Hepatocyte (in vitro differentiated cells): ENCODE results near the gene CNNM4.

Source experiments
- CTCF ChIP-seq: fragments of 200-600 bp; sonication (generic); IDR thresholded peaks from 2 replicates; pipeline ENCODE4 v1.5.1; 2016; ENCODE audit warnings: antibody characterized with exemption, mild to moderate bottlenecking; ENCODE audit not compliant: poor library complexity
- EZH2 ChIP-seq: fragments of 200-600 bp; sonication (generic); IDR thresholded peaks from 2 replicates; pipeline ENCODE4 v1.6.1; 2016; ENCODE audit warnings: antibody characterized with exemption, mild to moderate bottlenecking, borderline replicate concordance
- EZH2phosphoT487 ChIP-seq: fragments of 200-600 bp; sonication (generic); IDR thresholded peaks from one replicate; pipeline ENCODE4 v1.6.1; 2018; ENCODE audit warnings: antibody characterized with exemption, mild to moderate bottlenecking, low read depth, moderate library complexity; ENCODE audit not compliant: unreplicated experiment, severe bottlenecking

GRCh38 chr2:96727431-96727830, 33.3 kb upstream of the CNNM4 start:
- TF ChIP-seq EZH2 (no peak), CTCF (no peak), EZH2phosphoT487 (no peak)
